Neural crest cell (in vitro differentiated cells): ENCODE results near the gene EIPR1. TPM values are rescaled to one million over a fixed set of nuclear protein-coding genes. Genes with fewer than 3 reads are reported as not detected.

Experiments
- DNase-seq: peaks from one replicate; pipeline ENCODE4 v3.0.0; 2021; ENCODE audit warnings: low read depth, mixed read lengths, low spot score
- H3K27ac Mint-ChIP-seq: one replicate; pipeline ENCODE4 v1.8.0; 2021; ENCODE audit warnings: mild to moderate bottlenecking, mixed read lengths; ENCODE audit not compliant: unreplicated experiment
- H3K27me3 Mint-ChIP-seq: 2 replicates; pipeline ENCODE4 v1.8.0; 2021; ENCODE audit warnings: low read depth, mild to moderate bottlenecking, mixed read lengths
- H3K36me3 Mint-ChIP-seq: 2 replicates; pipeline ENCODE4 v1.8.0; 2021; ENCODE audit warnings: low read depth, mild to moderate bottlenecking, mixed read lengths
- H3K4me1 Mint-ChIP-seq: 2 replicates; pipeline ENCODE4 v1.8.0; 2021; ENCODE audit warnings: mixed read lengths
- H3K4me3 Mint-ChIP-seq: one replicate; pipeline ENCODE4 v1.8.0; 2021; ENCODE audit warnings: mild to moderate bottlenecking, mixed read lengths
- H3K9me3 Mint-ChIP-seq: 2 replicates; pipeline ENCODE4 v1.8.0; 2021; ENCODE audit warnings: mixed read lengths
- total RNA-seq: library from RNA; stranded (reverse); gene quantifications from 2 replicates; pipeline ENCODE4 v1.2.1, GENCODE V29; 2021
- TF ChIP-seq, protein P1 (sequence below): fragments of 200-600 bp; sonication (generic); conservative IDR thresholded peaks from 2 replicates; pipeline ENCODE4 v1.5.0; 2021; ENCODE audit warnings: antibody characterized with exemption, mild to moderate bottlenecking

The EIPR1 gene
- total RNA-seq, 1 donor from 2014 or later, result 33.0 TPM

- no peak overlapping the region for H3K4me3 Mint-ChIP-seq
- peaks cover 31% of the 10 kb centered on the region for H3K4me1 Mint-ChIP-seq
- TF ChIP-seq, protein P1, sequence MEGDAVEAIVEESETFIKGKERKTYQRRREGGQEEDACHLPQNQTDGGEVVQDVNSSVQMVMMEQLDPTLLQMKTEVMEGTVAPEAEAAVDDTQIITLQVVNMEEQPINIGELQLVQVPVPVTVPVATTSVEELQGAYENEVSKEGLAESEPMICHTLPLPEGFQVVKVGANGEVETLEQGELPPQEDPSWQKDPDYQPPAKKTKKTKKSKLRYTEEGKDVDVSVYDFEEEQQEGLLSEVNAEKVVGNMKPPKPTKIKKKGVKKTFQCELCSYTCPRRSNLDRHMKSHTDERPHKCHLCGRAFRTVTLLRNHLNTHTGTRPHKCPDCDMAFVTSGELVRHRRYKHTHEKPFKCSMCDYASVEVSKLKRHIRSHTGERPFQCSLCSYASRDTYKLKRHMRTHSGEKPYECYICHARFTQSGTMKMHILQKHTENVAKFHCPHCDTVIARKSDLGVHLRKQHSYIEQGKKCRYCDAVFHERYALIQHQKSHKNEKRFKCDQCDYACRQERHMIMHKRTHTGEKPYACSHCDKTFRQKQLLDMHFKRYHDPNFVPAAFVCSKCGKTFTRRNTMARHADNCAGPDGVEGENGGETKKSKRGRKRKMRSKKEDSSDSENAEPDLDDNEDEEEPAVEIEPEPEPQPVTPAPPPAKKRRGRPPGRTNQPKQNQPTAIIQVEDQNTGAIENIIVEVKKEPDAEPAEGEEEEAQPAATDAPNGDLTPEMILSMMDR, result no peak
- H3K27me3 Mint-ChIP-seq, result no peaks in the 10 kb centered on the region
- peaks cover 8% of the 10 kb centered on the region for H3K36me3 Mint-ChIP-seq
- H3K9me3 Mint-ChIP-seq, result no peaks in the 10 kb centered on the region
- no peak for DNase-seq
- peak overlapping the region; percentile 84 for H3K27ac Mint-ChIP-seq
Measured at GRCh38 chr2:3262437-3263388, 114.9 kb downstream of the EIPR1 start.

GRCh38 chr2:3261511-3261910, 116.1 kb downstream of the EIPR1 start:
- no peak for DNase-seq
- no peaks in the 10 kb centered on the region for H3K9me3 Mint-ChIP-seq
- TF ChIP-seq, protein P1, result no peak
- H3K36me3 Mint-ChIP-seq, result peaks cover 10% of the 10 kb centered on the region
- H3K4me1 Mint-ChIP-seq, result peaks cover 40% of the 10 kb centered on the region
- no peak overlapping the region for H3K27ac Mint-ChIP-seq
- no peak overlapping the region for H3K4me3 Mint-ChIP-seq
- H3K27me3 Mint-ChIP-seq, result no peaks in the 10 kb centered on the region

GRCh38 chr2:3260959-3261358, 116.7 kb downstream of the EIPR1 start:
- TF ChIP-seq, protein P1, result no peak
- no peak overlapping the region for H3K4me3 Mint-ChIP-seq
- H3K4me1 Mint-ChIP-seq, result peaks cover 34% of the 10 kb centered on the region
- no peaks in the 10 kb centered on the region for H3K27me3 Mint-ChIP-seq
- H3K27ac Mint-ChIP-seq, result no peak overlapping the region
- no peaks in the 10 kb centered on the region for H3K9me3 Mint-ChIP-seq
- peaks cover 8% of the 10 kb centered on the region for H3K36me3 Mint-ChIP-seq
- DNase-seq, result no peak

DNA sequence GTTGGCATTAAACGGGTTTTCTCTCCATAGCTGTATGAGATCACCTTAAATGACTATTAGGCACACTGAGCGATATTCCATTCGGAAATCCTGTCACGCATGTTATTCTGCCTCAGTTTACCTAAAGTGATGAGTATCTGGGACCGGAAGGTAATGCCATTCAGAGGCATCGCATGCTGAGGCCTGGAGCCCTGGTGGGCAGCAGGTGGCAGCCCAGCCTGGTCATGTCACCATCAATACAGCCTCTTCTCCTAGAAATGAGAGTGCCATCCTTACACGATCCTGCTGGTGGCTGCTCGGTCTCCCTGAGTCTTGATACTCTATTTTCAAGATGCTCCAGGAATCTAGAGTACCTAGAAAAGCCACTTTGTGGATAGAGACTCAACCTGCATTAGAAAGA, 119.8 kb downstream of the EIPR1 start:
- Mint-ChIP-seq H3K27ac (peak overlapping the region; percentile 54), H3K9me3 (no peaks in the 10 kb centered on the region), H3K4me3 (no peak overlapping the region), H3K36me3 (peaks cover 12% of the 10 kb centered on the region), H3K4me1 (peaks cover 24% of the 10 kb centered on the region), H3K27me3 (no peaks in the 10 kb centered on the region)
- DNase-seq, result no peak
- TF ChIP-seq, protein P1, result no peak

DNA sequence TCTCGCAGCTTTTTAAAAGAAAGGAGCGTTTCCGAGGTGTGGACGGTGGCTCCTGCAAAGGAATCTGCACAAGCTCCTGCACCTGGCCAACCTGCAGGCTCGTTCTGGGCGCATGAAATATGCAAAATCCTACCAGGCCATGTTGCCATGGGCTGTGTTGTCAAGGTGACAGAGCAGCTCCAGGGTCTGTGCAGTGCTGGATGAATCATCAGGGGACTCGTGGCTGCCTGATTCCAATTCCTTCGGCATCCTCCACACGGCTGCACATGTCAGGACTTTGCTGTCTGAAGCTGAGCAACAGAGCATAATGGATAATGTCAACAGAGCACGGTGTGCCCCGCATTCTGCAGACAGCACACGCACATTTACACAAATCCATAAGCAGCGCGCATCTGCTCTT, 120.5 kb downstream of the EIPR1 start:
- Mint-ChIP-seq H3K36me3 (peaks cover 10% of the 10 kb centered on the region), H3K27ac (peak overlapping the region; percentile 78)
- no peak for DNase-seq

More for the DNA sequence above, 120.5 kb downstream of the EIPR1 start:
- H3K9me3 Mint-ChIP-seq, result no peaks in the 10 kb centered on the region
- H3K4me3 Mint-ChIP-seq, result peak overlapping the region; percentile 24
- no peaks in the 10 kb centered on the region for H3K27me3 Mint-ChIP-seq
- peaks cover 24% of the 10 kb centered on the region for H3K4me1 Mint-ChIP-seq
- TF ChIP-seq, protein P1, result no peak
